K562 (cell line): ENCODE results near the gene TF. TPM values are rescaled to one million over a fixed set of nuclear protein-coding genes. Genes with fewer than 3 reads are reported as not detected.

Experiments used
- ATAC-seq: fragments of 200-7000 bp; cut with Tn5 transposase; 3 replicates; pipeline ENCODE4 v1.9.1; 2020; ENCODE audit warnings: moderate library complexity
- BruUV-seq: library from RNA; stranded (reverse); fragments of 400-500 nt; replicated peaks from 2 replicates; lab custom pipeline; 2021; lab: Mats Ljungman, UMichigan
- CTCF ChIA-PET: fragments of 300-600 bp; formaldehyde crosslinking; extraction: SDS; loops from one replicate; lab custom pipeline; 2021; ENCODE audit warnings: low intra/inter-chr PET ratio; lab: Yijun Ruan, JAX
- POLR2A ChIA-PET: fragments of 300-600, 350-650 bp; sonication (Branson Sonifier 250); formaldehyde crosslinking; extraction: SDS; loops from one replicate; lab custom pipeline; 2021; ENCODE audit warnings: antibody characterized with exemption, inconsistent platforms; lab: Yijun Ruan, JAX
- DNase-seq, 4 experiments: peaks; one replicate each; pipeline versions ENCODE4 v3.0.0 to v3.0.0-alpha.2; 2011 to 2018; ENCODE audit warnings: low spot score in 3 of 4, mixed read lengths in 3 of 4; ENCODE audit errors: extremely low read depth in 1 of 4
- FAIRE-seq: peaks from 2 replicates; lab custom pipeline; 2011; peaks lifted over from hg19 to GRCh38; lab: Jason Lieb, UNC
- H2AFZ ChIP-seq: 2 replicates; pipeline ENCODE4 v1.6.0; 2011; ENCODE audit warnings: low read depth, low read length, control low read depth, inconsistent platforms
- H3K27ac ChIP-seq: fragments of 200-600 bp; 3 replicates; pipeline ENCODE4 v1.8.0; 2011; ENCODE audit warnings: low read depth, mild to moderate bottlenecking, control low read depth, inconsistent platforms, low read length, moderate library complexity, mixed read lengths; ENCODE audit errors: extremely low read depth
- H3K27me3 ChIP-seq, 2 experiments: fragments of 300-600 bp in 1 of 2; 2 replicates in 1 of 2; 3 replicates in 1 of 2; pipeline versions ENCODE4 v1.6.0 to v1.8.0; 2011; ENCODE audit warnings: inconsistent platforms in 2 of 2, low read length in 2 of 2, mild to moderate bottlenecking in 1 of 2, mixed read lengths in 1 of 2, moderate library complexity in 1 of 2; ENCODE audit not compliant: control insufficient read depth in 2 of 2, insufficient read depth in 2 of 2
- H3K36me3 ChIP-seq: fragments of 300-600 bp; 3 replicates; pipeline ENCODE4 v1.8.0; 2011; ENCODE audit warnings: mild to moderate bottlenecking, low read length, inconsistent platforms; ENCODE audit not compliant: control insufficient read depth, insufficient read depth
- H3K4me1 ChIP-seq, 2 experiments: fragments of 200-600 bp in 1 of 2; replicated peaks in 1 of 2; 2 replicates in 1 of 2; 3 replicates in 1 of 2; pipeline versions ENCODE4 v1.5.1 to v1.8.0; 2011; ENCODE audit warnings: inconsistent platforms in 2 of 2, low read length in 2 of 2, mild to moderate bottlenecking in 1 of 2, mixed read lengths in 1 of 2, moderate library complexity in 1 of 2; ENCODE audit not compliant: control insufficient read depth in 2 of 2, insufficient read depth in 2 of 2
- H3K4me2 ChIP-seq: 2 replicates; pipeline ENCODE4 v1.6.1; 2011; ENCODE audit warnings: low read length, control low read depth, inconsistent platforms, mixed read lengths; ENCODE audit not compliant: insufficient read depth
- H3K4me3 ChIP-seq: fragments of 200-600 bp; sonication (generic), shearing (Covaris generic); 2 replicates; pipeline ENCODE4 v1.5.1; 2016; ENCODE audit warnings: control low read depth, inconsistent platforms
- H3K79me2 ChIP-seq: fragments of 200-600 bp; 3 replicates; pipeline ENCODE4 v1.8.0; 2011; ENCODE audit warnings: low read length, inconsistent platforms; ENCODE audit not compliant: control insufficient read depth, insufficient read depth
- H3K9ac ChIP-seq, 2 experiments: 2 replicates each; pipeline versions ENCODE4 v1.6.0 to v1.6.1; 2011; ENCODE audit warnings: low read depth in 2 of 2, low read length in 2 of 2, control low read depth in 1 of 2, inconsistent platforms in 1 of 2, mild to moderate bottlenecking in 1 of 2, mixed read lengths in 1 of 2; ENCODE audit not compliant: insufficient read depth in 1 of 2
- H3K9me1 ChIP-seq: one replicate; pipeline ENCODE4 v1.6.0; 2011; ENCODE audit warnings: inconsistent platforms, mild to moderate bottlenecking, low read length, moderate library complexity; ENCODE audit not compliant: control insufficient read depth, insufficient read depth
- H3K9me3 ChIP-seq: replicated peaks from 2 replicates; pipeline ENCODE4 v1.5.1; 2011; ENCODE audit warnings: low read depth, low read length, inconsistent platforms; ENCODE audit not compliant: control insufficient read depth, insufficient read depth
- H4K20me1 ChIP-seq: replicated peaks from 2 replicates; pipeline ENCODE4 v1.6.1; 2011; ENCODE audit warnings: low read length, inconsistent platforms, mixed read lengths; ENCODE audit not compliant: control insufficient read depth, insufficient read depth
- CREM ChIP-seq: IDR thresholded peaks from 2 replicates; pipeline ENCODE4 v1.6.1; 2014; ENCODE audit warnings: antibody characterized with exemption, low read depth
- ETV5 ChIP-seq: sonication (generic); formaldehyde crosslinking; IDR thresholded peaks from 2 replicates; pipeline ENCODE4 v1.4.0; 2020; ENCODE audit warnings: low read depth, mild to moderate bottlenecking, missing genetic modification reagents
- HSF4 ChIP-seq: fragments of 250-450 bp; sonication (Bioruptor Pico); IDR thresholded peaks from 2 replicates; pipeline ENCODE4 v2.1.2; 2022; ENCODE audit warnings: mild to moderate bottlenecking, moderate library complexity, borderline replicate concordance
- KLF10 ChIP-seq: fragments of 250-450 bp; sonication (Bioruptor Pico); IDR thresholded peaks from 2 replicates; pipeline ENCODE4 v1.6.1; 2021; ENCODE audit warnings: matching md5 sums
- MCM5 ChIP-seq: fragments of 450-650 bp; IDR thresholded peaks from 2 replicates; pipeline ENCODE4 v1.6.1; 2016; ENCODE audit warnings: low read depth
- SRSF7 ChIP-seq: fragments of 200-400 bp; formaldehyde crosslinking; optimal IDR thresholded peaks from 2 replicates; pipeline ENCODE3; 2017; ENCODE audit warnings: mild to moderate bottlenecking, low read depth, low read length
- STAG1 ChIP-seq: sonication (generic); formaldehyde crosslinking; IDR thresholded peaks from 2 replicates; pipeline ENCODE4 v1.5.0; 2020; ENCODE audit warnings: missing genetic modification reagents, borderline replicate concordance
- ZNF134 ChIP-seq: fragments of 250-450 bp; sonication (Bioruptor Pico); conservative IDR thresholded peaks from 2 replicates; pipeline ENCODE4 v1.4.0; 2020
- ZNF764 ChIP-seq: fragments of 250-450 bp; sonication (Bioruptor Pico); IDR thresholded peaks from 2 replicates; pipeline ENCODE4 v1.4.0; 2020; ENCODE audit warnings: low read depth, mild to moderate bottlenecking, moderate library complexity
- WGBS: fragments of 100-300 bp; shearing (Covaris generic); methylation state at CpG from one replicate; pipeline ENCODE4 v1.1.6; 2016; ENCODE audit warnings: low coverage, mixed read lengths; ENCODE audit not compliant: insufficient coverage; ENCODE audit errors: missing lambda C conversion rate; 5-methylcytosine and 5-hydroxymethylcytosine counted together
- in situ Hi-C: fragments of 300-500 bp; cut with MboI; formaldehyde crosslinking; loops from 4 replicates; pipeline ENCODE4 v1.15.0; 2018; ENCODE audit warnings: inconsistent platforms, mixed read lengths
- intact Hi-C: fragments of 100-400 bp; cut with micrococcal nuclease; formaldehyde crosslinking; loops from 2 replicates; pipeline ENCODE4 v1.14.2; 2022
- polyA plus RNA-seq, 8 experiments: library from polyadenylated mRNA; depleted of rRNA in 4 of 8; stranded (reverse) in 5 of 8; unstranded in 3 of 8; fragments of >200 nt; fragmentation: Nextera tagmentation in 2 of 8; fragmentation: Illumina TruSeq in 1 of 8; extraction: Ambion mirVana in 2 of 8; extraction: Trizol in 1 of 8; gene quantifications; 2 replicates each; pipeline versions ENCODE4 v1.2.1 to v1.2.3, GENCODE V29; 2011 to 2014; ENCODE audit warnings: inconsistent platforms in 1 of 8, missing spikeins in 1 of 8
- total RNA-seq, 7 experiments: library from RNA; depleted of rRNA in 6 of 7; stranded (reverse); fragments of >200 nt in 6 of 7; fragmentation: Illumina TruSeq in 2 of 7; extraction: Trizol in 2 of 7; gene quantifications; 2 replicates each; pipeline versions ENCODE4 v1.2.1 to v1.2.3, GENCODE V29; 2011 to 2021; ENCODE audit warnings: low replicate concordance in 1 of 7
- TF ChIP-seq, protein P1 (sequence below): fragments of 250-450 bp; sonication (Bioruptor Pico); IDR thresholded peaks from 2 replicates; pipeline ENCODE4 v1.8.0; 2021; ENCODE audit warnings: moderate library complexity, mild to moderate bottlenecking, inconsistent platforms
- TF ChIP-seq, protein P2 (sequence below): sonication (generic); formaldehyde crosslinking; IDR thresholded peaks from 2 replicates; pipeline ENCODE4 v1.8.1; 2022; ENCODE audit warnings: missing genetic modification reagents
- TF ChIP-seq, protein P3 (sequence below): fragments of 250-450 bp; sonication (Bioruptor Pico); IDR thresholded peaks from 2 replicates; pipeline ENCODE4 v1.5.1; 2021; ENCODE audit warnings: mild to moderate bottlenecking
- TF ChIP-seq, protein P4 (sequence below): fragments of 150-350 bp; IDR thresholded peaks from 2 replicates; pipeline ENCODE4 v1.6.1; 2014; ENCODE audit warnings: low read depth, mild to moderate bottlenecking, low read length, borderline replicate concordance

Gene TF
- total and polyA plus RNA-seq, 9 of the 15 experiments (the other 6 are each of a cell fraction or from before 2014, with no cell fraction given), result 0.09 to 9.2 (median 3.1) TPM

DNA sequence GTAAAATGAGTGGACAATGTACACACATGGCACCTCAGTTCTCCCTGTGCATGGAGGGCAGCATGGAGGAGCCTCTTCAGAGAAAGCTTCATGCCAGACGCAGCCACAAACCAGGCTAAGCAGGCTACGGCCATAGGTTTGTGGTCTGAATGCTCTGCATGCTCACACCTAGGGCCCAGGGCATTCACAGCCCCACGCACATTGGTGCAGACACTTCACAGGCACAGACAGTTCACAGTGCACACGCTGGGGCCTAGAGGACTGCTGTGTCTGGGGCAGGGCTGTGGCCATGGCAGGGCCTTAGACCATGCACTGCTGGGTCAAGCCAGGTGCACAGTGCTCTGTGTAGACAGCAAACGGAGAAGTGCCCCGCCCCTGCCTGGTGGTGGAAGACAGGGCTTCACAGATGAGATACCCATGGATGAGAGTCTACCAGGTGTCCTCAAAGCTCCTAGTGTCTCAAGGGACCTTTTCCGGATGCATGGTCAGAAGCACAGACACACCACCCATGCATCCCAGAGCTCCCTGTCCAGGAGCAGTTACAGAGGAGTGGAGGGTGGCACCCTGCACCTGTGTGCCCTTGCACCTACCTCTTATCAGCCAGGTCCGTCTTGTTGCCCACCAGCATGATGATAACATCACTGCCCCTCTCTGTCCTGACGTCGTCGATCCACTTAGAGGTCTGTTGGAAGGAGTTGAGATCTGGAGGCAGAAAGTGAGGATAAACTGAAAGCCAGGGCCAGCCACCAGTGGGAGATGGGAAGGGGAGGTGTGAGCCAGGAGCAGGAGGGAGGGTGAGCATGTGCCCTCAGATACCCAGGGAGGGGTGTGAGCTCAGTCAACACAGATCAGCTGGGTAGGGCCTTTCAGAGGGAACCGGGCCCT lies 93.0 kb downstream of the TF start:
- ATAC-seq (no peak), FAIRE-seq (no peak), DNase-seq (no peak)
- Histone ChIP-seq H2AFZ (no peak overlapping the region), H3K79me2 (no peaks in the 10 kb centered on the region), H3K4me2 (no peak overlapping the region), H3K9ac (no peak overlapping the region), H3K27ac (no peak overlapping the region), H3K27me3 (no peaks in the 10 kb centered on the region), H3K4me3 (no peak overlapping the region), H3K4me1 (peaks cover 5 to 9% of the 10 kb centered on the region in 2 experiments; a peak in 2 of 5 replicates), H3K9me3 (no peaks in the 10 kb centered on the region), H4K20me1 (no peaks in the 10 kb centered on the region), H3K9me1 (no peaks in the 10 kb centered on the region), H3K36me3 (no peaks in the 10 kb centered on the region)
- WGBS, result 54% methylated on average over 12 of the region's 12 CpGs
- ChIA-PET POLR2A (no interaction called here), CTCF (no interaction called here)
- in situ Hi-C loops, result no loop called here
- intact Hi-C loops, result no loop called here
- no TSS peak for BruUV-seq
- TF ChIP-seq ZNF764 (CRISPR knock-in tag), result no peak
- TF ChIP-seq, protein P1, sequence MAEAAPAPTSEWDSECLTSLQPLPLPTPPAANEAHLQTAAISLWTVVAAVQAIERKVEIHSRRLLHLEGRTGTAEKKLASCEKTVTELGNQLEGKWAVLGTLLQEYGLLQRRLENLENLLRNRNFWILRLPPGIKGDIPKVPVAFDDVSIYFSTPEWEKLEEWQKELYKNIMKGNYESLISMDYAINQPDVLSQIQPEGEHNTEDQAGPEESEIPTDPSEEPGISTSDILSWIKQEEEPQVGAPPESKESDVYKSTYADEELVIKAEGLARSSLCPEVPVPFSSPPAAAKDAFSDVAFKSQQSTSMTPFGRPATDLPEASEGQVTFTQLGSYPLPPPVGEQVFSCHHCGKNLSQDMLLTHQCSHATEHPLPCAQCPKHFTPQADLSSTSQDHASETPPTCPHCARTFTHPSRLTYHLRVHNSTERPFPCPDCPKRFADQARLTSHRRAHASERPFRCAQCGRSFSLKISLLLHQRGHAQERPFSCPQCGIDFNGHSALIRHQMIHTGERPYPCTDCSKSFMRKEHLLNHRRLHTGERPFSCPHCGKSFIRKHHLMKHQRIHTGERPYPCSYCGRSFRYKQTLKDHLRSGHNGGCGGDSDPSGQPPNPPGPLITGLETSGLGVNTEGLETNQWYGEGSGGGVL (CRISPR knock-in tag), result no peak
- TF ChIP-seq STAG1 (CRISPR knock-in tag), result no peak
- TF ChIP-seq SRSF7, result no peak
- no peak for TF ChIP-seq MCM5
- TF ChIP-seq KLF10, result no peak
- TF ChIP-seq, protein P2, sequence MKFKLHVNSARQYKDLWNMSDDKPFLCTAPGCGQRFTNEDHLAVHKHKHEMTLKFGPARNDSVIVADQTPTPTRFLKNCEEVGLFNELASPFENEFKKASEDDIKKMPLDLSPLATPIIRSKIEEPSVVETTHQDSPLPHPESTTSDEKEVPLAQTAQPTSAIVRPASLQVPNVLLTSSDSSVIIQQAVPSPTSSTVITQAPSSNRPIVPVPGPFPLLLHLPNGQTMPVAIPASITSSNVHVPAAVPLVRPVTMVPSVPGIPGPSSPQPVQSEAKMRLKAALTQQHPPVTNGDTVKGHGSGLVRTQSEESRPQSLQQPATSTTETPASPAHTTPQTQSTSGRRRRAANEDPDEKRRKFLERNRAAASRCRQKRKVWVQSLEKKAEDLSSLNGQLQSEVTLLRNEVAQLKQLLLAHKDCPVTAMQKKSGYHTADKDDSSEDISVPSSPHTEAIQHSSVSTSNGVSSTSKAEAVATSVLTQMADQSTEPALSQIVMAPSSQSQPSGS (CRISPR knock-in tag), result no peak
- TF ChIP-seq, protein P3, sequence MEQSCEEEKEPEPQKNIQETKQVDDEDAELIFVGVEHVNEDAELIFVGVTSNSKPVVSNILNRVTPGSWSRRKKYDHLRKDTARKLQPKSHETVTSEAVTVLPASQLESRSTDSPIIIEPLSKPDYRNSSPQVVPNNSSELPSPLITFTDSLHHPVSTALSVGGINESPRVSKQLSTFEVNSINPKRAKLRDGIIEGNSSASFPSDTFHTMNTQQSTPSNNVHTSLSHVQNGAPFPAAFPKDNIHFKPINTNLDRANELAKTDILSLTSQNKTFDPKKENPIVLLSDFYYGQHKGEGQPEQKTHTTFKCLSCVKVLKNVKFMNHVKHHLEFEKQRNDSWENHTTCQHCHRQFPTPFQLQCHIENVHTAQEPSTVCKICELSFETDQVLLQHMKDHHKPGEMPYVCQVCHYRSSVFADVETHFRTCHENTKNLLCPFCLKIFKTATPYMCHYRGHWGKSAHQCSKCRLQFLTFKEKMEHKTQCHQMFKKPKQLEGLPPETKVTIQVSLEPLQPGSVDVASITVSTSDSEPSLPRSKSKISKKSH (CRISPR knock-in tag), result no peak
- TF ChIP-seq ZNF134 (CRISPR knock-in tag), result no peak
- TF ChIP-seq HSF4 (CRISPR knock-in tag), result no peak
- TF ChIP-seq ETV5 (CRISPR knock-in tag), result no peak
- TF ChIP-seq CREM, result no peak
- TF ChIP-seq, protein P4, sequence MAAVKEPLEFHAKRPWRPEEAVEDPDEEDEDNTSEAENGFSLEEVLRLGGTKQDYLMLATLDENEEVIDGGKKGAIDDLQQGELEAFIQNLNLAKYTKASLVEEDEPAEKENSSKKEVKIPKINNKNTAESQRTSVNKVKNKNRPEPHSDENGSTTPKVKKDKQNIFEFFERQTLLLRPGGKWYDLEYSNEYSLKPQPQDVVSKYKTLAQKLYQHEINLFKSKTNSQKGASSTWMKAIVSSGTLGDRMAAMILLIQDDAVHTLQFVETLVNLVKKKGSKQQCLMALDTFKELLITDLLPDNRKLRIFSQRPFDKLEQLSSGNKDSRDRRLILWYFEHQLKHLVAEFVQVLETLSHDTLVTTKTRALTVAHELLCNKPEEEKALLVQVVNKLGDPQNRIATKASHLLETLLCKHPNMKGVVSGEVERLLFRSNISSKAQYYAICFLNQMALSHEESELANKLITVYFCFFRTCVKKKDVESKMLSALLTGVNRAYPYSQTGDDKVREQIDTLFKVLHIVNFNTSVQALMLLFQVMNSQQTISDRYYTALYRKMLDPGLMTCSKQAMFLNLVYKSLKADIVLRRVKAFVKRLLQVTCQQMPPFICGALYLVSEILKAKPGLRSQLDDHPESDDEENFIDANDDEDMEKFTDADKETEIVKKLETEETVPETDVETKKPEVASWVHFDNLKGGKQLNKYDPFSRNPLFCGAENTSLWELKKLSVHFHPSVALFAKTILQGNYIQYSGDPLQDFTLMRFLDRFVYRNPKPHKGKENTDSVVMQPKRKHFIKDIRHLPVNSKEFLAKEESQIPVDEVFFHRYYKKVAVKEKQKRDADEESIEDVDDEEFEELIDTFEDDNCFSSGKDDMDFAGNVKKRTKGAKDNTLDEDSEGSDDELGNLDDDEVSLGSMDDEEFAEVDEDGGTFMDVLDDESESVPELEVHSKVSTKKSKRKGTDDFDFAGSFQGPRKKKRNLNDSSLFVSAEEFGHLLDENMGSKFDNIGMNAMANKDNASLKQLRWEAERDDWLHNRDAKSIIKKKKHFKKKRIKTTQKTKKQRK, result no peak
